Neuronal stem cell (in vitro differentiated cells): Measurements from ENCODE around the gene CLEC12A.

Source experiments
- DNase-seq: peaks from one replicate; pipeline ENCODE4 v3.0.0-alpha.2; 2013; ENCODE audit warnings: low spot score
- H2AFZ ChIP-seq: one replicate; pipeline ENCODE4 v1.6.1; 2013; ENCODE audit warnings: mild to moderate bottlenecking, low read length, inconsistent platforms
- H2AK5ac ChIP-seq: 2 replicates; pipeline ENCODE4 v1.6.1; 2013; ENCODE audit warnings: low read depth, mild to moderate bottlenecking, inconsistent platforms, low read length, moderate library complexity, mixed read lengths
- H2BK120ac ChIP-seq: 2 replicates; pipeline ENCODE4 v1.6.1; 2013; ENCODE audit warnings: low read depth, mild to moderate bottlenecking, inconsistent platforms, low read length, moderate library complexity, mixed read lengths
- H2BK12ac ChIP-seq: one replicate; pipeline ENCODE4 v1.6.1; 2013; ENCODE audit warnings: low read length, inconsistent platforms
- H2BK15ac ChIP-seq: 2 replicates; pipeline ENCODE4 v1.6.1; 2013; ENCODE audit warnings: mild to moderate bottlenecking, low read length, inconsistent platforms, mixed read lengths
- H2BK5ac ChIP-seq: one replicate; pipeline ENCODE4 v1.6.1; 2013; ENCODE audit warnings: inconsistent platforms, mild to moderate bottlenecking, low read length, moderate library complexity
- H3K14ac ChIP-seq: one replicate; pipeline ENCODE4 v1.6.1; 2013; ENCODE audit warnings: low read length, inconsistent platforms
- H3K18ac ChIP-seq: 2 replicates; pipeline ENCODE4 v1.6.1; 2013; ENCODE audit warnings: low read length, inconsistent platforms
- H3K23ac ChIP-seq: 2 replicates; pipeline ENCODE4 v1.6.1; 2013; ENCODE audit warnings: low read depth, mild to moderate bottlenecking, mixed read lengths, low read length, inconsistent platforms; ENCODE audit not compliant: poor library complexity
- H3K27ac ChIP-seq: replicated peaks from 3 replicates; pipeline ENCODE4 v1.5.1; 2013; ENCODE audit warnings: low read length, inconsistent platforms
- H3K27me3 ChIP-seq, 3 experiments: 2 replicates each; pipeline ENCODE4 v1.6.1; 2013; ENCODE audit warnings: low read length in 3 of 3, mild to moderate bottlenecking in 2 of 3, inconsistent platforms in 1 of 3, low read depth in 1 of 3, mixed read lengths in 1 of 3, moderate library complexity in 1 of 3; ENCODE audit not compliant: control insufficient read depth in 3 of 3, insufficient read depth in 3 of 3
- H3K36me3 ChIP-seq, 2 donors: replicated peaks in 1 of 2; 2 replicates each; pipeline ENCODE4 v1.6.1; 2013; ENCODE audit warnings: low read length in 2 of 2; ENCODE audit not compliant: control insufficient read depth in 2 of 2, insufficient read depth in 2 of 2
- H3K4ac ChIP-seq: 2 replicates; pipeline ENCODE4 v1.6.1; 2013; ENCODE audit warnings: inconsistent platforms, mild to moderate bottlenecking, low read length, moderate library complexity
- H3K4me1 ChIP-seq, 2 donors: 1 replicate in 1 of 2; 2 replicates in 1 of 2; pipeline ENCODE4 v1.6.1; 2013; ENCODE audit warnings: low read length in 2 of 2, low read depth in 1 of 2; ENCODE audit not compliant: control insufficient read depth in 2 of 2, insufficient read depth in 1 of 2
- H3K4me2 ChIP-seq: one replicate; pipeline ENCODE4 v1.6.1; 2013; ENCODE audit warnings: mild to moderate bottlenecking, low read length, inconsistent platforms; ENCODE audit not compliant: insufficient read depth, poor library complexity, severe bottlenecking
- H3K4me3 ChIP-seq, 2 donors: 2 replicates each; pipeline ENCODE4 v1.5.1; 2013; ENCODE audit warnings: low read length in 2 of 2, mild to moderate bottlenecking in 2 of 2, inconsistent platforms in 1 of 2, moderate library complexity in 1 of 2
- H3K79me1 ChIP-seq: one replicate; pipeline ENCODE4 v1.6.1; 2013; ENCODE audit warnings: low read depth, mild to moderate bottlenecking, inconsistent platforms, low read length, moderate library complexity
- H3K9ac ChIP-seq: one replicate; pipeline ENCODE4 v1.6.1; 2013; ENCODE audit warnings: mild to moderate bottlenecking, low read depth, low read length, inconsistent platforms; ENCODE audit not compliant: poor library complexity
- H3K9me3 ChIP-seq, 2 donors: replicated peaks in 1 of 2; 2 replicates each; pipeline versions ENCODE3 to v1.6.1; 2013; ENCODE audit warnings: low read length in 2 of 2, mild to moderate bottlenecking in 2 of 2, inconsistent platforms in 1 of 2, low read depth in 1 of 2, mixed read lengths in 1 of 2, moderate library complexity in 1 of 2; ENCODE audit not compliant: control insufficient read depth in 2 of 2, insufficient read depth in 1 of 2
- H4K8ac ChIP-seq: one replicate; pipeline ENCODE4 v1.6.1; 2013; ENCODE audit warnings: low read depth, mild to moderate bottlenecking, inconsistent platforms, low read length, moderate library complexity
- H4K91ac ChIP-seq: one replicate; pipeline ENCODE4 v1.6.1; 2013; ENCODE audit warnings: low read length, low read depth, mild to moderate bottlenecking, inconsistent platforms; ENCODE audit not compliant: poor library complexity
- WGBS, 2 donors: extraction: QIAGEN DNeasy Blood & Tissue Kit; methylation state at CpG; one replicate each; pipeline ENCODE4 v1.1.7; 2013; ENCODE audit warnings: missing lambda C conversion rate in 2 of 2, mixed read lengths in 1 of 2; ENCODE audit not compliant: insufficient read length in 2 of 2, insufficient replicate concordance in 1 of 2; ENCODE audit errors: extremely low coverage in 2 of 2; 5-methylcytosine and 5-hydroxymethylcytosine counted together

CLEC12A gene

DNA sequence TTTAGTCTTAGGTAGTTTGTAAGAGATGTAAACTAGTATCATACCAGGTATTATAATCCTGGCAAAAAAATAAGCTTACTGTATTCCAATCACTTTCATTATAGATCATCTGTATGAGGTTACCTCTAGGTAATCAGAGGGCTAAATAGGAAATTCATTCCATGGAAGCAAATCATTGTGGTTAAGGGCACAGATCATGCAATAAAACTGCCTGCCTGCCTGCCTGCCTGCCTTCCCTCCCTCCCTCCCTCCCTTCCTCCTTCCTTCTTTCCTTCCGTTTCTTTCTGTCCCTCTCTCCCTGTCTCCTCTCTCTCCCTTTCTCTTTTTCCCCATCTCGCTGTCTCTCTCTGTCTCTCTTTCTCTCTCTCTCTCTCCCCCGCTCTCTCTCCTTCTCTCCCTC lies 56.1 kb downstream of the CLEC12A start:
- no peak overlapping the region for H2BK15ac ChIP-seq
- no peaks in the 10 kb centered on the region for H3K79me1 ChIP-seq
- H3K36me3 ChIP-seq: no peaks in the 10 kb centered on the region
- peaks cover 0 to 2% of the 10 kb centered on the region in 2 donors for H3K4me1 ChIP-seq
- H2BK120ac ChIP-seq: no peak overlapping the region
- H4K91ac ChIP-seq: no peak overlapping the region
- peak overlapping the region; percentile 45 for H2AFZ ChIP-seq
- H3K4me3 ChIP-seq: no peak overlapping the region
- no peak overlapping the region for H2BK5ac ChIP-seq
- no peak overlapping the region for H4K8ac ChIP-seq
- no peak overlapping the region for H3K23ac ChIP-seq
- H3K9me3 ChIP-seq: no peaks in the 10 kb centered on the region
- H3K4ac ChIP-seq: no peak overlapping the region
- no peak overlapping the region for H3K9ac ChIP-seq
- WGBS, 2 donors: no CpG with 5 or more reads among the region's 3 CpGs
- no peak overlapping the region for H3K27ac ChIP-seq
- no peak for DNase-seq
- H2AK5ac ChIP-seq: no peak overlapping the region
- no peak overlapping the region for H3K18ac ChIP-seq
- H2BK12ac ChIP-seq: no peak overlapping the region
- no peaks in the 10 kb centered on the region for H3K27me3 ChIP-seq
- H3K14ac ChIP-seq: no peak overlapping the region
- no peak overlapping the region for H3K4me2 ChIP-seq

DNA sequence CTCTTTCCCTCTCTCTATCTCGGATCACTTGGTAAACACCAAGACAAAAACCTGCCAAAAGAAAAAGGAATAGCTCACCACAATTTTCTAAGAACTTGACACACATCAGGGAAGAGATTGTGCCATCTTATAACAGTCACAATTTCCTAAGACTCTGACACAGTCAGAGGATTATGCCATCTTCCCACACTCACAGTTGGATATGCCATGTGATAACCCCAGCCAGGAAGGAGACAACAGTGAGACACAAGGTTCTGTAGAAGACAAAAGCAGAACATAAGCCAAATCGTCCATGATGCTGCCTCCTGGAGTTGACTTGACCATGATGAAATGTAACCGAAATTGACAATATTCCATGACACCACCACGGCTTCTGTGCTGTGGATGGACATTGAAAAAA lies 56.5 kb downstream of the CLEC12A start:
- Histone ChIP-seq H2BK5ac (no peak overlapping the region), H2AK5ac (no peak overlapping the region), H3K14ac (no peak overlapping the region), H3K27ac (no peak overlapping the region), H3K23ac (no peak overlapping the region), H3K4me1 (peaks cover 0 to 2% of the 10 kb centered on the region in 2 donors), H3K4me2 (no peak overlapping the region), H3K4me3 (no peak overlapping the region), H4K8ac (no peak overlapping the region), H3K27me3 (no peaks in the 10 kb centered on the region), H2BK120ac (no peak overlapping the region), H3K36me3 (no peaks in the 10 kb centered on the region), H2BK15ac (no peak overlapping the region), H2AFZ (peak overlapping the region; percentile 45), H3K18ac (no peak overlapping the region), H3K9ac (no peak overlapping the region), H3K4ac (no peak overlapping the region), H3K9me3 (no peaks in the 10 kb centered on the region), H3K79me1 (no peaks in the 10 kb centered on the region), H2BK12ac (no peak overlapping the region), H4K91ac (no peak overlapping the region)
- DNase-seq: no peak
- WGBS, 2 donors: no CpG with 5 or more reads among the region's 4 CpGs

DNA sequence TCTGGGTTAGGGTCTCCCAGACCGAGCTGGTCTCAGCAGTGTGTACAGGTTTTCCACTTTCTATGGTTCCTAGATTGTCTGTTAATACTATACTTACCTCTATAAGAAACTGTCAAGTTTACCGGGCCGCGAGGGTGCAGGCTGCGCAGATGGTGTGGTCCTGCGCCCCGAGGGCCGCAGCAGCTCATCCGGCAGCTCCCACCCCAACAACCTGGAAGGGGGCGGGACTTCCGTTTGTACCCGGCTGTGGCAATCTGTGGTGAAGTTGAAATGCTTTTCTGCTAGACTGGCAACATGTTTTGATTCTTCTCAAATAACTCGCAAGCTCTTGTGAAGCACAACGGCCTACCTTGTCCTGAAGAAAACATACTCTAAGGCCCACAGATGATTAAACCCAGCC lies 59.2 kb downstream of the CLEC12A start, which contains the start of gene CLEC9A:
Gene CLEC9A, plus strand, starts transcription at position 237 of the 400 bp plus-strand sequence. CDS start 22,006 bp downstream, outside the sequence.
- no peak for DNase-seq
- no peak within 1 kb of the TSS for H3K14ac ChIP-seq
- H3K18ac ChIP-seq: no peak within 1 kb of the TSS
- no peaks in the 10 kb centered on the region for H3K27me3 ChIP-seq
- no peak within 1 kb of the TSS for H2AK5ac ChIP-seq
- H3K4me3 ChIP-seq: no peak within 1 kb of the TSS
- H2BK15ac ChIP-seq: no peak within 1 kb of the TSS
- H3K4me2 ChIP-seq: no peak within 1 kb of the TSS
- H3K27ac ChIP-seq: no peak within 1 kb of the TSS
- H2BK120ac ChIP-seq: no peak within 1 kb of the TSS
- H2AFZ ChIP-seq: no peak within 1 kb of the TSS
- no peak within 1 kb of the TSS for H3K23ac ChIP-seq
- no peaks in the 10 kb centered on the region for H3K36me3 ChIP-seq
- no peak within 1 kb of the TSS for H3K9ac ChIP-seq
- H2BK5ac ChIP-seq: no peak within 1 kb of the TSS
- no peak within 1 kb of the TSS for H3K4ac ChIP-seq
- peaks cover 0 to 2% of the 10 kb centered on the region in 2 donors for H3K4me1 ChIP-seq
- no peak within 1 kb of the TSS for H4K8ac ChIP-seq
- no peak within 1 kb of the TSS for H2BK12ac ChIP-seq
- no peak within 1 kb of the TSS for H4K91ac ChIP-seq
- H3K79me1 ChIP-seq: no peaks in the 10 kb centered on the region
- H3K9me3 ChIP-seq: no peaks in the 10 kb centered on the region
- WGBS, 2 donors: no CpG with 5 or more reads among the region's 14 CpGs

DNA sequence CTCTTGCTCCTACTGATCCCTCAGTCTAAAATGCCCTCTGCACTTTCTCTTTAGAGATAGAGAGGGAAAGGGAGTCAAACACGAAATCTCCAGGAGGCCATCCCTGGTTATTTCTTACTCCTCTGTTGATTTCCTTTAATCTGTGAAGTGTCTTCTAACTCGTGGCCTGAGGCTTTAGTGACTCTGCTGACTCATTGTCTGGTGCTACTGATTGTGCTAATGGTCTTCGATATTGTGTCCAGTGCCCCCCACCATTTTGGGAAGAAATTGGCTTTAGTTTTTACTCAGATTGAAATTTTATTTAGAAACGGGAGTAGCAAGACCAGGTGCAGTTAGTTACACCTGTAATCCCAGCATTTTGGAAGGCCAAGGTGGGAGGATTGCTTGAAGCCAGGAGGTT lies 60.1 kb downstream of the CLEC12A start:
- Histone ChIP-seq H3K14ac (no peak overlapping the region), H4K8ac (no peak overlapping the region), H3K36me3 (no peaks in the 10 kb centered on the region), H2AFZ (no peak overlapping the region), H2BK120ac (no peak overlapping the region), H3K4me2 (no peak overlapping the region), H3K27ac (no peak overlapping the region), H2AK5ac (no peak overlapping the region), H3K4me3 (no peak overlapping the region), H3K9ac (no peak overlapping the region), H3K4ac (no peak overlapping the region), H3K79me1 (no peaks in the 10 kb centered on the region), H2BK5ac (no peak overlapping the region), H2BK12ac (no peak overlapping the region), H2BK15ac (no peak overlapping the region), H3K9me3 (no peaks in the 10 kb centered on the region), H3K23ac (no peak overlapping the region), H3K18ac (no peak overlapping the region), H4K91ac (no peak overlapping the region), H3K27me3 (no peaks in the 10 kb centered on the region), H3K4me1 (peaks cover 0 to 2% of the 10 kb centered on the region in 2 donors)
- WGBS, 2 donors: no CpG with 5 or more reads among the region's 4 CpGs
- no peak for DNase-seq
